ENCODE results near the gene GNG8.

The GNG8 gene

GRCh38 chr19:46635920-46636761, at the start of gene GNG8:
GNG8 (minus strand) TSS chr19:46636202; CDS start chr19:46634682, 1,520 bp downstream.
- TF ChIP-seq CTCF (IDR thresholded peaks at IDR 0.05; ENCODE audit: low read length, missing control alignments), result no peak
- no peak within 1 kb of the TSS for H3K4me3 ChIP-seq (replicated peaks; ENCODE audit: low read depth, low read length)
- DNase-seq (ENCODE audit: low read depth), result no peak

GRCh38 chr19:46685189-46685588, 49.2 kb upstream of the GNG8 start:
- no peak for DNase-seq (ENCODE audit: low read depth)
- TF ChIP-seq CTCF (IDR thresholded peaks at IDR 0.05; ENCODE audit: low read length, missing control alignments), result no peak
- no peak overlapping the region for H3K4me3 ChIP-seq (replicated peaks; ENCODE audit: low read depth, low read length)

GRCh38 chr19:46678110-46678732, 42.2 kb upstream of the GNG8 start:
- H3K4me3 ChIP-seq (replicated peaks; ENCODE audit: low read depth, low read length), result no peak overlapping the region
- DNase-seq (ENCODE audit: low read depth), result peak; percentile 16
- no peak for TF ChIP-seq CTCF (IDR thresholded peaks at IDR 0.05; ENCODE audit: low read length, missing control alignments)

- TF ChIP-seq CTCF (IDR thresholded peaks at IDR 0.05; ENCODE audit: low read length, missing control alignments), result no peak
- H3K4me3 ChIP-seq (replicated peaks; ENCODE audit: low read depth, low read length), result no peak overlapping the region
- DNase-seq (ENCODE audit: low read depth), result peak; percentile 25
Observed at GRCh38 chr19:46674416-46675178, 38.6 kb upstream of the GNG8 start.

- no peak overlapping the region for H3K4me3 ChIP-seq (replicated peaks; ENCODE audit: low read depth, low read length)
- DNase-seq (ENCODE audit: low read depth), result peak; percentile 11
- TF ChIP-seq CTCF (IDR thresholded peaks at IDR 0.05; ENCODE audit: low read length, missing control alignments), result no peak
Observed at GRCh38 chr19:46670813-46671212, 34.8 kb upstream of the GNG8 start.

- DNase-seq (ENCODE audit: low read depth), result no peak
- no peak overlapping the region for H3K4me3 ChIP-seq (replicated peaks; ENCODE audit: low read depth, low read length)
- no peak for TF ChIP-seq CTCF (IDR thresholded peaks at IDR 0.05; ENCODE audit: low read length, missing control alignments)
Observed at GRCh38 chr19:46668662-46669061, 32.7 kb upstream of the GNG8 start.

Measured in fibroblast of pulmonary artery (primary cell).